SK-N-SH treated with all-trans-retinoic acid at 6 μM for 48 hours (cell line): ENCODE data around the gene TIGD4.

Experiments
- ATAC-seq: fragments of 200-7000 bp; cut with Tn5 transposase; 3 replicates; pipeline ENCODE4 v1.9.1; 2020; ENCODE audit warnings: mild to moderate bottlenecking, moderate library complexity
- ARNTL ChIP-seq: fragments of 450-650 bp; formaldehyde crosslinking; IDR thresholded peaks from 2 replicates; pipeline ENCODE4 v1.5.0; 2020; ENCODE audit warnings: low read depth, mild to moderate bottlenecking, moderate library complexity, borderline replicate concordance
- BACH2 ChIP-seq: fragments of 250-450 bp; sonication (Bioruptor Pico); IDR thresholded peaks from 2 replicates; pipeline ENCODE4 v1.9.0; 2021; ENCODE audit warnings: mild to moderate bottlenecking, borderline replicate concordance
- CSDC2 ChIP-seq: fragments of 250-450 bp; sonication (Bioruptor Pico); IDR thresholded peaks from 2 replicates; pipeline ENCODE4 v1.5.0; 2020; ENCODE audit warnings: mild to moderate bottlenecking, moderate library complexity
- ESRRG ChIP-seq: fragments of 250-450 bp; sonication (Bioruptor Pico); IDR thresholded peaks from 2 replicates; pipeline ENCODE4 v1.6.1; 2021; ENCODE audit warnings: mild to moderate bottlenecking
- GLIS3 ChIP-seq: fragments of 250-450 bp; sonication (Bioruptor Pico); IDR thresholded peaks from 2 replicates; pipeline ENCODE4 v1.5.0; 2020; ENCODE audit warnings: mild to moderate bottlenecking, moderate library complexity
- ISL1 ChIP-seq: fragments of 250-450 bp; sonication (Bioruptor Pico); IDR thresholded peaks from 2 replicates; pipeline ENCODE4 v2.1.2; 2022; ENCODE audit warnings: mild to moderate bottlenecking, moderate library complexity
- OSR1 ChIP-seq: fragments of 250-450 bp; sonication (Bioruptor Pico); IDR thresholded peaks from 2 replicates; pipeline ENCODE4 v1.8.0; 2022; ENCODE audit warnings: moderate library complexity, mild to moderate bottlenecking, inconsistent platforms
- PATZ1 ChIP-seq: fragments of 250-450 bp; sonication (Bioruptor Pico); IDR thresholded peaks from 2 replicates; pipeline ENCODE4 v1.8.0; 2020; ENCODE audit warnings: mild to moderate bottlenecking, moderate library complexity, borderline replicate concordance
- POU6F1 ChIP-seq: fragments of 250-450 bp; sonication (Bioruptor Pico); IDR thresholded peaks from 2 replicates; pipeline ENCODE4 v1.8.0; 2021; ENCODE audit warnings: low read depth, mild to moderate bottlenecking, moderate library complexity, borderline replicate concordance
- PPARA ChIP-seq: fragments of 250-450 bp; sonication (Bioruptor Pico); IDR thresholded peaks from 2 replicates; pipeline ENCODE4 v1.5.0; 2020; ENCODE audit warnings: mild to moderate bottlenecking, borderline replicate concordance
- RARB ChIP-seq: fragments of 250-450 bp; sonication (Bioruptor Pico); IDR thresholded peaks from 2 replicates; pipeline ENCODE4 v1.8.0; 2021; ENCODE audit warnings: mild to moderate bottlenecking, moderate library complexity
- SNAI2 ChIP-seq: fragments of 250-450 bp; sonication (Bioruptor Pico); IDR thresholded peaks from 2 replicates; pipeline ENCODE4 v1.5.0; 2020; ENCODE audit warnings: mild to moderate bottlenecking, moderate library complexity
- TCF4 ChIP-seq: fragments of 250-450 bp; sonication (Bioruptor Pico); IDR thresholded peaks from 2 replicates; pipeline ENCODE4 v1.8.0; 2021; ENCODE audit warnings: mild to moderate bottlenecking, moderate library complexity, borderline replicate concordance
- TOX ChIP-seq: fragments of 250-450 bp; sonication (Bioruptor Pico); IDR thresholded peaks from 2 replicates; pipeline ENCODE4 v1.8.0; 2021; ENCODE audit warnings: mild to moderate bottlenecking, moderate library complexity, borderline replicate concordance
- ZC3H10 ChIP-seq: fragments of 250-450 bp; sonication (Bioruptor Pico); IDR thresholded peaks from 2 replicates; pipeline ENCODE4 v1.5.1; 2021; ENCODE audit warnings: mild to moderate bottlenecking, moderate library complexity
- ZFP3 ChIP-seq: fragments of 250-450 bp; sonication (Bioruptor Pico); IDR thresholded peaks from 2 replicates; pipeline ENCODE4 v1.5.0; 2020; ENCODE audit warnings: mild to moderate bottlenecking, moderate library complexity
- ZFP30 ChIP-seq: fragments of 450-650 bp; formaldehyde crosslinking; IDR thresholded peaks from 2 replicates; pipeline ENCODE4 v1.5.0; 2022; ENCODE audit warnings: mild to moderate bottlenecking, moderate library complexity
- ZNF70 ChIP-seq: fragments of 450-650 bp; formaldehyde crosslinking; IDR thresholded peaks from 2 replicates; pipeline ENCODE4 v1.5.0; 2020; ENCODE audit warnings: mild to moderate bottlenecking, moderate library complexity
- ZNF8 ChIP-seq: fragments of 450-650 bp; formaldehyde crosslinking; IDR thresholded peaks from 2 replicates; pipeline ENCODE4 v1.5.0; 2020; ENCODE audit warnings: mild to moderate bottlenecking, moderate library complexity
- TF ChIP-seq, protein P1 (sequence below): fragments of 250-450 bp; sonication (Bioruptor Pico); IDR thresholded peaks from 2 replicates; pipeline ENCODE4 v1.5.0; 2020; ENCODE audit warnings: mild to moderate bottlenecking, moderate library complexity

Gene TIGD4

GRCh38 chr4:152806501-152807125, 27.1 kb upstream of the TIGD4 start (continued):
- no peak for TF ChIP-seq OSR1 (CRISPR knock-in tag)

DNA sequence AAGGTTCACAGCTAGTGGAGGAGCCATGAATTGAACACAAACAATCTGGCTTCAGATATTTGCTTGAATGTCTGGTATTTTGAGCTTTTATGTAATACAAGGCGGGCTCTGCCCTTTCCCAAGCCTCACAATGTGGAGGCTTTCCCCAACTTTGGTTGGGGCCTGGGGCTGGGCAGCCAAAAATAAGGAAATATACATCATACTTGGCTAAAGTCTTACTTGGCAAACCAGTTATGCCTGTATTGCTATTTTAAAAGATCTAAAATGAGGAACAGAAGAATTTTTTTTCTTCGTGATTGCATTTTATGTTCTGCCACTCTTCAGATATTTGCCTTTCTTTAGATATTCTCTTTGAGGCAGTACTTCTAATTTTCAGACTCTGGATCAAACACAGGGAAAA, 26.3 kb upstream of the TIGD4 start:
- no peak for ATAC-seq
- TF ChIP-seq ISL1 (CRISPR knock-in tag) (no peak), ZFP3 (CRISPR knock-in tag) (no peak)

DNA sequence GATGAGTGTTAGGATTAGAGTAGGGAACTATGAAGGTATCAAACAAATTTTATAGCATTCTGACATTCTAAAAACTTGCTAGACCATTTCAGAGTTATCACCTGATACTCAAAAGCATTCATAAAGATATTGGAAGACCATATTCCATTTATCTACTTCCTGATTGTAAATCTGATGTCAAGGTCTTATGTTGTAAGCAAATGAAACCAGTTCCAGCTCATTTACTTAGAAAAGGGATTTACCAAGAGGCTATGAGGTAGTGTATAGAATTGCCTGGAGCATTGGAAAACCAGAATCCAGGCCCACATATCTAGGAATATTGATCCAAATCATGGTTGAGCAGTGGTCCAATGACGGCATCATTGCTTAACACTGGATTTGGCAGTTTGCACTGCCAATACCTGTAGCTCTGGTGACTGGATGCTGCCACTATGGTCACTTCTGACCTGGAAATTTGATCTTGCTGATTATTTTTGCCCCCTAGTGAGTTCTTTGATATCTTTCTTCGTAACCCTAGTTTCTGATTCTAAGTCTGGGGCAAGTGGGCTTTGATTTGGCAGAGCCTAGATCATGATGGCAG, 25.6 kb upstream of the TIGD4 start:
- no peak for ATAC-seq
- TF ChIP-seq RARB (no peak), PPARA (no peak), POU6F1 (CRISPR knock-in tag) (no peak), SNAI2 (CRISPR knock-in tag) (no peak), BACH2 (no peak), ESRRG (CRISPR knock-in tag) (no peak)

- ATAC-seq, result no peak
- TF ChIP-seq ESRRG (CRISPR knock-in tag) (no peak), GLIS3 (CRISPR knock-in tag) (no peak), ZC3H10 (CRISPR knock-in tag) (no peak), ZNF70 (CRISPR knock-in tag) (no peak), ZFP3 (CRISPR knock-in tag) (no peak), TOX (CRISPR knock-in tag) (no peak), ZFP30 (CRISPR knock-in tag) (no peak), ZNF8 (no peak), BACH2 (no peak), PPARA (no peak), ARNTL (no peak), RARB (no peak), CSDC2 (CRISPR knock-in tag) (no peak), ISL1 (CRISPR knock-in tag) (no peak), SNAI2 (CRISPR knock-in tag) (no peak)
- TF ChIP-seq, protein P1, sequence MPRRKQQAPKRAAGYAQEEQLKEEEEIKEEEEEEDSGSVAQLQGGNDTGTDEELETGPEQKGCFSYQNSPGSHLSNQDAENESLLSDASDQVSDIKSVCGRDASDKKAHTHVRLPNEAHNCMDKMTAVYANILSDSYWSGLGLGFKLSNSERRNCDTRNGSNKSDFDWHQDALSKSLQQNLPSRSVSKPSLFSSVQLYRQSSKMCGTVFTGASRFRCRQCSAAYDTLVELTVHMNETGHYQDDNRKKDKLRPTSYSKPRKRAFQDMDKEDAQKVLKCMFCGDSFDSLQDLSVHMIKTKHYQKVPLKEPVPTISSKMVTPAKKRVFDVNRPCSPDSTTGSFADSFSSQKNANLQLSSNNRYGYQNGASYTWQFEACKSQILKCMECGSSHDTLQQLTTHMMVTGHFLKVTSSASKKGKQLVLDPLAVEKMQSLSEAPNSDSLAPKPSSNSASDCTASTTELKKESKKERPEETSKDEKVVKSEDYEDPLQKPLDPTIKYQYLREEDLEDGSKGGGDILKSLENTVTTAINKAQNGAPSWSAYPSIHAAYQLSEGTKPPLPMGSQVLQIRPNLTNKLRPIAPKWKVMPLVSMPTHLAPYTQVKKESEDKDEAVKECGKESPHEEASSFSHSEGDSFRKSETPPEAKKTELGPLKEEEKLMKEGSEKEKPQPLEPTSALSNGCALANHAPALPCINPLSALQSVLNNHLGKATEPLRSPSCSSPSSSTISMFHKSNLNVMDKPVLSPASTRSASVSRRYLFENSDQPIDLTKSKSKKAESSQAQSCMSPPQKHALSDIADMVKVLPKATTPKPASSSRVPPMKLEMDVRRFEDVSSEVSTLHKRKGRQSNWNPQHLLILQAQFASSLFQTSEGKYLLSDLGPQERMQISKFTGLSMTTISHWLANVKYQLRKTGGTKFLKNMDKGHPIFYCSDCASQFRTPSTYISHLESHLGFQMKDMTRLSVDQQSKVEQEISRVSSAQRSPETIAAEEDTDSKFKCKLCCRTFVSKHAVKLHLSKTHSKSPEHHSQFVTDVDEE (CRISPR knock-in tag), result no peak
These were observed 24.0 kb upstream of the TIGD4 start for GRCh38 chr4:152803541-152803940.

DNA sequence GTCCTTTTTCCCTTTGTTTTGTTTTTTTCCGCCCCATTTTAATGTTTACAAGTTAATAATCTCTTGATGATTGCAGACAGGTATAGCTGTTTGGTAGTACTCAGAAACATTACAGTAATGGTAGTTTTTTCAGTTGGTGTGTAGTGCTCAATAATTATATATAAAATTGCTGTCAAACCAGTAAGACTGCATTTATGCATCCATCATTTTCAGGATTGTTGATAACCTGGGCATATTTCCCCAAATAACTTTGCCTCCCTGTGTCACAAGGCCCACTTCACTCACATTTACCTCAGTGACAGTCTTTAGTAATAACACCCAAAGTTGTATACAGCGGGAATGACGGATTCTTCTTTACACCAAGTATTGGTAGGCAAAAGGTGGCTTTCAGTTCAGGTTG, 16.4 kb upstream of the TIGD4 start:
- TF ChIP-seq OSR1 (CRISPR knock-in tag) (no peak), ZC3H10 (CRISPR knock-in tag) (no peak), PATZ1 (CRISPR knock-in tag) (no peak), CSDC2 (CRISPR knock-in tag) (no peak), PPARA (no peak), ZNF70 (CRISPR knock-in tag) (no peak), TCF4 (CRISPR knock-in tag) (no peak), ESRRG (CRISPR knock-in tag) (no peak), ZFP30 (CRISPR knock-in tag) (no peak), BACH2 (no peak)
- ATAC-seq, result no peak
